Measurements from ENCODE around the gene PARL. TPM values are rescaled to one million over a fixed set of nuclear protein-coding genes. Genes with fewer than 3 reads are reported as not detected.

PARL gene
- total and polyA plus RNA-seq, 2 of the 8 experiments (the other 6 are each of a cell fraction or from before 2014, with no cell fraction given): 62.7 to 85.0 TPM

- peak; percentile 45 to 79 (median 78) for TF ChIP-seq CTCF (IDR thresholded peaks at IDR 0.05; ENCODE audit: control extremely low read depth in 1 of 3, insufficient read depth in 1 of 3, low read depth in 1 of 3, low read length in 3 of 3)
- no peak for TF ChIP-seq SAP30 (IDR thresholded peaks at IDR 0.05; ENCODE audit: insufficient read depth, insufficient replicate concordance, low read length)
- TF ChIP-seq MAX (IDR thresholded peaks at IDR 0.05): no peak
- no peak for TF ChIP-seq SIN3A (conservative IDR thresholded peaks at IDR 0.05 in 1 of 2, IDR thresholded peaks at IDR 0.05 in 1 of 2; ENCODE audit: low read depth in 1 of 2, low read length in 2 of 2)
Measured at GRCh38 chr3:183895296-183895695, 10.6 kb upstream of the PARL start (continued).

Data from H1 (cell line).